ENCODE data around the gene COL10A1. TPM values are rescaled to one million over a fixed set of nuclear protein-coding genes. Genes with fewer than 3 reads are reported as not detected.

Gene COL10A1
- total and polyA plus RNA-seq, 10 donors = 0.02 to 3.4 (median 1.1) TPM; not detected in 1

- intact Hi-C loops (cut with DNase I; ENCODE audit: low total_unique reads) = no loop called here
- Histone ChIP-seq H3K27me3 (replicated peaks in 1 of 7) (no peaks in the 10 kb centered on the region), H3K9me3 (peaks cover 0 to 24% (median 6%) of the 10 kb centered on the region in 8 donors), H3K4me3 (no peak overlapping the region), H3K4me1 (no peaks in the 10 kb centered on the region), H3K36me3 (peaks cover 0 to 5% (median 0%) of the 10 kb centered on the region in 6 donors), H3K27ac (no peak overlapping the region)
- DNase-seq = no peak
- TF ChIP-seq POLR2A (IDR thresholded peaks at IDR 0.05) = no peak
- WGBS, 5 donors = 87 to 95% (median 92%) methylated on average over 3 of the region's 3 CpGs
These were observed 34.0 kb upstream of the COL10A1 start for GRCh38 chr6:116159782-116160524.

- no peak for TF ChIP-seq POLR2AphosphoS5 (IDR thresholded peaks at IDR 0.05)
- TF ChIP-seq, protein P1, sequence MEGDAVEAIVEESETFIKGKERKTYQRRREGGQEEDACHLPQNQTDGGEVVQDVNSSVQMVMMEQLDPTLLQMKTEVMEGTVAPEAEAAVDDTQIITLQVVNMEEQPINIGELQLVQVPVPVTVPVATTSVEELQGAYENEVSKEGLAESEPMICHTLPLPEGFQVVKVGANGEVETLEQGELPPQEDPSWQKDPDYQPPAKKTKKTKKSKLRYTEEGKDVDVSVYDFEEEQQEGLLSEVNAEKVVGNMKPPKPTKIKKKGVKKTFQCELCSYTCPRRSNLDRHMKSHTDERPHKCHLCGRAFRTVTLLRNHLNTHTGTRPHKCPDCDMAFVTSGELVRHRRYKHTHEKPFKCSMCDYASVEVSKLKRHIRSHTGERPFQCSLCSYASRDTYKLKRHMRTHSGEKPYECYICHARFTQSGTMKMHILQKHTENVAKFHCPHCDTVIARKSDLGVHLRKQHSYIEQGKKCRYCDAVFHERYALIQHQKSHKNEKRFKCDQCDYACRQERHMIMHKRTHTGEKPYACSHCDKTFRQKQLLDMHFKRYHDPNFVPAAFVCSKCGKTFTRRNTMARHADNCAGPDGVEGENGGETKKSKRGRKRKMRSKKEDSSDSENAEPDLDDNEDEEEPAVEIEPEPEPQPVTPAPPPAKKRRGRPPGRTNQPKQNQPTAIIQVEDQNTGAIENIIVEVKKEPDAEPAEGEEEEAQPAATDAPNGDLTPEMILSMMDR (IDR thresholded peaks at IDR 0.05 in 8 of 11, conservative IDR thresholded peaks at IDR 0.05 in 3 of 11) = no peak
- no peak for TF ChIP-seq POLR2A (IDR thresholded peaks at IDR 0.05)
- intact Hi-C loops (cut with DNase I; ENCODE audit: low total_unique reads) = no loop called here
- DNase-seq = no peak
- no peaks in the 10 kb centered on the region for H3K27me3 ChIP-seq (replicated peaks in 1 of 7)
- peaks cover 0 to 11% (median 1%) of the 10 kb centered on the region in 8 donors for H3K9me3 ChIP-seq
- no peaks in the 10 kb centered on the region for H3K4me1 ChIP-seq
- no peak overlapping the region for H3K4me3 ChIP-seq
- no peak overlapping the region for H3K27ac ChIP-seq
- peaks cover 0 to 5% (median 0%) of the 10 kb centered on the region in 6 donors for H3K36me3 ChIP-seq
- 72 to 86% (median 83%) methylated on average over 3 of the region's 3 CpGs for WGBS, 5 donors
These were observed 32.7 kb upstream of the COL10A1 start for GRCh38 chr6:116158641-116159040.

DNA sequence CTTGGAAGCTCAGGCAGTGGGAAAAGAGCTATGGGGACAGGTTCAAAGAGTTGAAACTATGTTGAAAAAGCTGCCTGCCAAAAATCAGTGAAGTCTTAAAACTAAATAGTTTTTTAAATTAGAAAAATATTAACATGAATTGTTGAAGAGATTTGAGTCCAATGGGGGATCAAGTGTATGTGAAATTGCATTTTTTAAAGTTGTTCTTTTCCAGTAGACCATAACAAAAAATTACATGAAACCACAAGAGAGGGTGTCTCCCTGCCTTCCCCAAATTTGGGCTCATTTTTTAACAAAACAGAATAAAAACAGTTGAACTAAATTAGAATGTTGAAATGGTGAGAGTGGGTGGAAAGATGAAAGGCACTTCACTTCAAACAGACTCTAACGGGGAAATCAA lies 31.5 kb upstream of the COL10A1 start:
- Histone ChIP-seq H3K4me1 (no peaks in the 10 kb centered on the region), H3K27ac (no peak overlapping the region), H3K27me3 (replicated peaks in 1 of 7) (no peaks in the 10 kb centered on the region), H3K36me3 (peaks cover 0 to 5% (median 0%) of the 10 kb centered on the region in 6 donors), H3K9me3 (no peaks in the 10 kb centered on the region), H3K4me3 (no peak overlapping the region)
- 56 to 88% (median 76%) methylated on average over 1 of the region's 1 CpG for WGBS, 5 donors
- intact Hi-C loops (cut with DNase I; ENCODE audit: low total_unique reads) = no loop called here
- no peak for DNase-seq
- TF ChIP-seq POLR2AphosphoS5 (IDR thresholded peaks at IDR 0.05) (no peak), POLR2A (IDR thresholded peaks at IDR 0.05) (no peak)
- TF ChIP-seq, protein P1 (IDR thresholded peaks at IDR 0.05 in 8 of 11, conservative IDR thresholded peaks at IDR 0.05 in 3 of 11) = no peak

- TF ChIP-seq POLR2A (IDR thresholded peaks at IDR 0.05) = no peak
- no peak for TF ChIP-seq POLR2AphosphoS5 (IDR thresholded peaks at IDR 0.05)
- TF ChIP-seq, protein P1 (IDR thresholded peaks at IDR 0.05 in 8 of 11, conservative IDR thresholded peaks at IDR 0.05 in 3 of 11) = no peak
- Histone ChIP-seq H3K27me3 (replicated peaks in 1 of 7) (no peaks in the 10 kb centered on the region), H3K4me3 (no peak overlapping the region), H3K9me3 (no peaks in the 10 kb centered on the region), H3K36me3 (peaks cover 0 to 5% (median 0%) of the 10 kb centered on the region in 6 donors), H3K27ac (no peak overlapping the region), H3K4me1 (no peaks in the 10 kb centered on the region)
- no peak for DNase-seq
- 63 to 75% (median 73%) methylated on average over 7 of the region's 7 CpGs for WGBS, 5 donors
- intact Hi-C loops (cut with DNase I; ENCODE audit: low total_unique reads) = no loop called here
These were observed 30.7 kb upstream of the COL10A1 start for GRCh38 chr6:116156405-116157326.
